Measurements from ENCODE around the gene INSYN1. TPM values are rescaled to one million over a fixed set of nuclear protein-coding genes. Genes with fewer than 3 reads are reported as not detected.

INSYN1 gene, protein sequence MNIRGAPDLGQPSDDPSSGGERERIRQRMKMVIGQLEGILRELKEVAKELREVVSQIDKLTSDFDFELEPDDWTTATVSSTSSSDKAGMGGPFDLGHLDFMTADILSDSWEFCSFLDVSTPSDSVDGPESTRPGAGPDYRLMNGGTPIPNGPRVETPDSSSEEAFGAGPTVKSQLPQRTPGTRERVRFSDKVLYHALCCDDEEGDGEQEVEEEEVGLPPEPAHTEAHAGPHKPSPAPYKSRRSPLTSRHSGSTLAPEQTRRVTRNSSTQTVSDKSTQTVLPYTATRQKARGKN
- 1 to 10 TPM in 3 of 4 donors, under 1 TPM in 1; 0.95 to 3.7 (median 3.1) TPM for total RNA-seq

DNA sequence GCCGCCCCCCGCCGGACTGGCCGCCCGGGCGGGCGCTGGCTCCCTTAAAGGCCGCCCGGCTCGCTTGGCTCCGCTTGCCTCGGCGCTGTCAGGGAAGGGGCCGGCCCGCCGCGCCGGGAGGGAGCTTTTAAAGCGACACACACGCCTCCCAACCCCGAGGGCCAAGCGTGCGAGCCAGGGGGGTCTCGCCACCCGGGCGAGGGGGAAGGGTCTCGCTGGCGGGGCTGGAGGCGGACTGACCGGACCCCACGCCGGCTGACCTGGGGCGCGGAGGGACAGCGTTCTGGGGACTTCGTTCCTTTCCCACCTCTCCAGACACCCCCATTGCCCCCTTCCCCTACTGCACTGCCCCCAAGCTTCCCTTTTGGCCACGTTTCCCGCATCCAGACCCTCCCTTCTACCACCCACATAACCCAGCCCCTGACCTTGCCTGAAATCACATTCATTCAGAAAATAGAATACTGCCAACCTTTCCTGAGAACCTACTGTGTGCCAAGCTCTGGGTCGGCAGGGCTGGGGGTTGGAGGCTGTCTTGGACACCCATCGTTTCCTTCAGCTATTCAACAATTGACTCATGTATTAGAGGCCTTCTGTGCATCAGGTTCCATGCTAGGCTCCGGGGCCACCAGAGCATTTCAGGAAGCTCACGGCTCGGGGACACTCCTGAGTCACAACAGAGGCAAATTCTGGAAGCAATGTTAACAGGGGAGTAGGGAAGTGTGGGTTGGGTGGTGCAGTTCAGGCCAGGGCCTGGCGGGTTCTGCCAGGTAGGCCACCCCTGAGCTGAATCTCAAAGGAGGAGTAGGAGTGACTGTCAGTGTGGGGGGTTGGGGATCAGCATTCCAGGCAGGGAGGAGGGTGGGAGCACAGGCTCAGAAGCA lies at the start of gene INSYN1:
Gene INSYN1 (minus strand): TSS at position 102 of the 881 bp plus-strand sequence. CDS start 2,221 bp downstream, outside the sequence.
- ATAC-seq (ENCODE audit: low FRiP score) (peak; percentile 45), DNase-seq (ENCODE audit: low spot score) (no peak)
- TF ChIP-seq, protein P1, sequence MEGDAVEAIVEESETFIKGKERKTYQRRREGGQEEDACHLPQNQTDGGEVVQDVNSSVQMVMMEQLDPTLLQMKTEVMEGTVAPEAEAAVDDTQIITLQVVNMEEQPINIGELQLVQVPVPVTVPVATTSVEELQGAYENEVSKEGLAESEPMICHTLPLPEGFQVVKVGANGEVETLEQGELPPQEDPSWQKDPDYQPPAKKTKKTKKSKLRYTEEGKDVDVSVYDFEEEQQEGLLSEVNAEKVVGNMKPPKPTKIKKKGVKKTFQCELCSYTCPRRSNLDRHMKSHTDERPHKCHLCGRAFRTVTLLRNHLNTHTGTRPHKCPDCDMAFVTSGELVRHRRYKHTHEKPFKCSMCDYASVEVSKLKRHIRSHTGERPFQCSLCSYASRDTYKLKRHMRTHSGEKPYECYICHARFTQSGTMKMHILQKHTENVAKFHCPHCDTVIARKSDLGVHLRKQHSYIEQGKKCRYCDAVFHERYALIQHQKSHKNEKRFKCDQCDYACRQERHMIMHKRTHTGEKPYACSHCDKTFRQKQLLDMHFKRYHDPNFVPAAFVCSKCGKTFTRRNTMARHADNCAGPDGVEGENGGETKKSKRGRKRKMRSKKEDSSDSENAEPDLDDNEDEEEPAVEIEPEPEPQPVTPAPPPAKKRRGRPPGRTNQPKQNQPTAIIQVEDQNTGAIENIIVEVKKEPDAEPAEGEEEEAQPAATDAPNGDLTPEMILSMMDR (IDR thresholded peaks at IDR 0.05) = no peak

DNA sequence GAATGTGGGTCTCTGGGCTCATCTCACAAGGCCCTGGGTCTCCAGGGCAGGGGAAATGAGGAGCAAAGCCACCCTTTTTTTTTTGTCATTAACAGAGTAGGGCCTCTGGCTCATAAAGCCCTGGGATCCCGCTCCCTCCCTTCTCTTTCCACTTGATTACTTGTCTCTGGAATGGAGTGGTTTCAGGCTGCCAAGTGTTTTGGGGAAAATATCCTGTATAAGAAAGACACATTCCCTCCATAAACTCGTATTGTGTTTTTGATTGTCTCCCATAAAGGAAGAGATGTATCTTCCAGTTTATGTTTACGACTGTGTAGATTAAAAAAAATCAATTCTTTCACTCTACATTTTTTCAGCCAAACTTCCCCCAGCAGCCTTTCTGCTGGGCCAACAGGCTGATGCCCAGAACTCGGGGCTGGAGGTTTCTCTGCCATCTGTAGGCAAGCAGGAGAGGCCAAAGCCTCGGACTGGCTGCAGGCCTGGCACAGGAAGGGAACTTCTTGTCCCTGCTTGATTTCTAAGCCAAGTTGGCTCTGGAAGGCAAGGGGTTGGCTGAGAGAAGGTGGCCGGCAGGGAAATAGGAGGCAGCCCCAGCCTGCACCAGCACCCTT lies 49.4 kb upstream of the INSYN1 start:
- TF ChIP-seq, protein P1 (IDR thresholded peaks at IDR 0.05) = no peak
- DNase-seq (ENCODE audit: low spot score) = no peak
- ATAC-seq (ENCODE audit: low FRiP score) = no peak

- TF ChIP-seq, protein P1 (IDR thresholded peaks at IDR 0.05) = no peak
- DNase-seq (ENCODE audit: low spot score) (no peak), ATAC-seq (ENCODE audit: low FRiP score) (peak; percentile 62)
Measured at GRCh38 chr15:73800662-73801345, 47.7 kb upstream of the INSYN1 start.

- no peak for ATAC-seq (ENCODE audit: low FRiP score)
- TF ChIP-seq, protein P1 (IDR thresholded peaks at IDR 0.05) = no peak
- no peak for DNase-seq (ENCODE audit: low spot score)
Measured at GRCh38 chr15:73799466-73799865, 46.3 kb upstream of the INSYN1 start.

- DNase-seq (ENCODE audit: low spot score) (no peak), ATAC-seq (ENCODE audit: low FRiP score) (no peak)
- TF ChIP-seq, protein P1 (IDR thresholded peaks at IDR 0.05) = no peak
Measured at GRCh38 chr15:73797366-73798158, 44.4 kb upstream of the INSYN1 start.

- DNase-seq (ENCODE audit: low spot score) (no peak), ATAC-seq (ENCODE audit: low FRiP score) (no peak)
- TF ChIP-seq, protein P1 (IDR thresholded peaks at IDR 0.05) = no peak
Measured at GRCh38 chr15:73796331-73796831, 43.2 kb upstream of the INSYN1 start.

Data from omental fat pad (tissue), 4 donors.